Measurements from ENCODE around the gene RPP25.

The RPP25 gene

DNA sequence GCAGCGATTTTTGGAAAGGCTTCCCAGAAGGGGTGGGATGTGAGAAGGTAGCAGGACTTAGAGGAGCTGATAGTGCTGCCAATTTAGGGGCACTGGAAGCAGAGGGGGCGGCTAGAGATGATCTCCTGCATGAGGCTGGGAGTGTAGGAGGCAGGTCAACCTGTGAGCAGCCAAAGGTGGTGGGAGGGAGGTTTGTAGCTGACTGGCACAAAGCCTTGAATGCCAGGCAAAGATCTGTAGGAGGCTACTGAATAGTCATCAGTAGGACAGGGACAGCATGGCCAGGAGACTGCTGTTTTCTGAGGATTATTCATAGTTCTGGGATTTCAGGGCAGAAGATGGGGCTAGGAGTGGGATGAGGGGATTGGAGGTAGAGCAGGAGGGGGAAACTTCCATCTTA is 41.0 kb upstream of the RPP25 start:
- Histone ChIP-seq H3K9ac (ENCODE audit: low read length) (no peak overlapping the region), H3K4me2 (ENCODE audit: low read depth, low read length, poor library complexity, severe bottlenecking) (no peak overlapping the region), H3K79me2 (ENCODE audit: insufficient read depth, low read length) (no peaks in the 10 kb centered on the region), H2AFZ (ENCODE audit: low read depth, low read length, severe bottlenecking) (no peak overlapping the region), H4K20me1 (ENCODE audit: low read depth, low read length) (no peaks in the 10 kb centered on the region), H3K9me2 (replicated peaks; ENCODE audit: insufficient read depth, low read length) (no peaks in the 10 kb centered on the region), H3K36me3 (ENCODE audit: low read length) (no peaks in the 10 kb centered on the region), H3K4me3 (ENCODE audit: insufficient read depth, low read length, poor library complexity, severe bottlenecking) (no peak overlapping the region), H3K27ac (ENCODE audit: low read depth, low read length) (no peak overlapping the region), H3K27me3 (ENCODE audit: low read length) (no peaks in the 10 kb centered on the region), H3K9me3 (ENCODE audit: insufficient read depth, low read length) (no peaks in the 10 kb centered on the region), H3F3A (ENCODE audit: insufficient read depth) (peaks cover 4% of the 10 kb centered on the region; the same call in 1 of the 2 replicates)
- no peak for TF ChIP-seq EZH2phosphoT487 (conservative IDR thresholded peaks at IDR 0.05; ENCODE audit: low read length)
- TF ChIP-seq, protein P1, sequence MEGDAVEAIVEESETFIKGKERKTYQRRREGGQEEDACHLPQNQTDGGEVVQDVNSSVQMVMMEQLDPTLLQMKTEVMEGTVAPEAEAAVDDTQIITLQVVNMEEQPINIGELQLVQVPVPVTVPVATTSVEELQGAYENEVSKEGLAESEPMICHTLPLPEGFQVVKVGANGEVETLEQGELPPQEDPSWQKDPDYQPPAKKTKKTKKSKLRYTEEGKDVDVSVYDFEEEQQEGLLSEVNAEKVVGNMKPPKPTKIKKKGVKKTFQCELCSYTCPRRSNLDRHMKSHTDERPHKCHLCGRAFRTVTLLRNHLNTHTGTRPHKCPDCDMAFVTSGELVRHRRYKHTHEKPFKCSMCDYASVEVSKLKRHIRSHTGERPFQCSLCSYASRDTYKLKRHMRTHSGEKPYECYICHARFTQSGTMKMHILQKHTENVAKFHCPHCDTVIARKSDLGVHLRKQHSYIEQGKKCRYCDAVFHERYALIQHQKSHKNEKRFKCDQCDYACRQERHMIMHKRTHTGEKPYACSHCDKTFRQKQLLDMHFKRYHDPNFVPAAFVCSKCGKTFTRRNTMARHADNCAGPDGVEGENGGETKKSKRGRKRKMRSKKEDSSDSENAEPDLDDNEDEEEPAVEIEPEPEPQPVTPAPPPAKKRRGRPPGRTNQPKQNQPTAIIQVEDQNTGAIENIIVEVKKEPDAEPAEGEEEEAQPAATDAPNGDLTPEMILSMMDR (IDR thresholded peaks at IDR 0.05; ENCODE audit: insufficient read depth, low read length, poor library complexity, severe bottlenecking), result no peak

DNA sequence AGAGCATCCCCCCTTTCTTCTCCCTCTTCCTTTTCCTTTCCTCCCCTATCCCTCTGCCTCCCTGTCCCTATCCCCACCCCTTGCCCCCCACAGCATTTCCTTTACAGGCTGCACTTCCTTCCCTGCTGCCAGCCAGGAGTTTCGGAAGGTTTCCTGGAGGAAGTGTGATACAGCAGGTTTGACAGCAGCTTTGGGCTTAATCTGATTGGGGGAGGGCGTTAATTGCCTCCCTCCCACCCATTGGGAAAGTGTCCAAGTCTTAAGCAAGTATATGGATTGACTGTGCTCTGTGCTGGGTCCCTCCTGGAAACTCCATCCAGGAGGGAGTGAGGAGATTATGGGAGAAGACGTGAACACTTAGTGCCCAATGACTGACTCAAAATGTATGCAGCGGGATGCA is 40.6 kb upstream of the RPP25 start:
- Histone ChIP-seq H3K9ac (ENCODE audit: low read length) (no peak overlapping the region), H3K27ac (ENCODE audit: low read depth, low read length) (no peak overlapping the region), H3K36me3 (ENCODE audit: low read length) (no peaks in the 10 kb centered on the region), H3K27me3 (ENCODE audit: low read length) (no peaks in the 10 kb centered on the region), H3K9me2 (replicated peaks; ENCODE audit: insufficient read depth, low read length) (no peaks in the 10 kb centered on the region), H2AFZ (ENCODE audit: low read depth, low read length, severe bottlenecking) (no peak overlapping the region), H4K20me1 (ENCODE audit: low read depth, low read length) (no peaks in the 10 kb centered on the region), H3K79me2 (ENCODE audit: insufficient read depth, low read length) (no peaks in the 10 kb centered on the region), H3K4me3 (ENCODE audit: insufficient read depth, low read length, poor library complexity, severe bottlenecking) (no peak overlapping the region), H3K9me3 (ENCODE audit: insufficient read depth, low read length) (no peaks in the 10 kb centered on the region), H3F3A (ENCODE audit: insufficient read depth) (peaks cover 4% of the 10 kb centered on the region; the same call in 1 of the 2 replicates), H3K4me2 (ENCODE audit: low read depth, low read length, poor library complexity, severe bottlenecking) (no peak overlapping the region)
- TF ChIP-seq, protein P1 (IDR thresholded peaks at IDR 0.05; ENCODE audit: insufficient read depth, low read length, poor library complexity, severe bottlenecking), result no peak
- TF ChIP-seq EZH2phosphoT487 (conservative IDR thresholded peaks at IDR 0.05; ENCODE audit: low read length), result no peak

DNA sequence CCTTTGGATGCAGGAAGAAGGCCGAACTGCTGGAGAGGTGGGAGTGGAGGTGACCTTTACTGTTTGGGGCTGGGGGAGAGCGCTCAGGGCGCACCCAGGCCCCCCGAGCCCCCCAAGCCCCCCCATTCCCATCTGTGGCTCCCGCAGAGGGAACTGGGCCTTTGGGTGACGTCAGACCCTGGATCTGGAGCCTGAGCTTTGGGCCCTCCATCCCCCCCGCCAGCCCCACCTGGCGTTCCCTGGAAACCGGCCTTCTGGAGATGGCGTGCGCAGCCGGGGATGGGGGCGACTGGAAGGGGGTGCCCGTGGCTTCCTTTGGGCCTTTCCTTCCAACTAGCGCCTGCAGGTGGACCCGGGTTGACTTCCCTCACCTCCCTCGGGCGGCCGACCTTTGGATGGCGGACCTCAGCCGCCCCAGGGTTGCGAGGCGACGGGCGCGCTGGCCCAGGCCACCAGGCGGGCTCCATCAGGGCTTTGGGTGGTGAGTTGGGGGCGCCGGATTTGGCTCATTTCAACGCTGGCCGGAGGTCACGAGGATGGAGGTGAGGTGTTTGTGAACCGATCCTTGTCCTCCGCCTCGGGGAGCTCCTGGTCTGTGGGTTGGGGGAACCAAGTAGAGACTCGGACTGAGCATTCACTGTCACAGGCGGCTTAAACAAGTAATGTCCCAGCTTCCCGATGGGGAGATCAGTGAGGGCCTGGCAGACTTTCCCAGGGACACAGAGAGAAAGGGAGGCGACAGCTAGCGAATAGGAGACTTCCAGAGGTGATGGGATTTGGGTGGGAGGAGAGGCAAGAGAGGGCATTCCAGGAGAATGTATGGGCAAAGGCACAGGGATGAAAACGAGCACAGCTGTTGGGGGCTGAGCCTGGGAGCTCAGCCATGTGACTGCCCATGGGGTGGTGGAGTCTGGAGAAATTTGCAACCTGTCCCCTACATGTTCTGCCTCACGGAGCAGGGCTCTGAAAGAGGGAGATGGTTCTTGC is 39.5 kb upstream of the RPP25 start:
- H3K9ac ChIP-seq (ENCODE audit: low read length), result peak overlapping the region; percentile 72
- peak overlapping the region; percentile 37 for H2AFZ ChIP-seq (ENCODE audit: low read depth, low read length, severe bottlenecking)

More for the DNA sequence above, 39.5 kb upstream of the RPP25 start:
- H4K20me1 ChIP-seq (ENCODE audit: low read depth, low read length), result no peaks in the 10 kb centered on the region
- no peaks in the 10 kb centered on the region for H3K9me2 ChIP-seq (replicated peaks; ENCODE audit: insufficient read depth, low read length)
- no peaks in the 10 kb centered on the region for H3K79me2 ChIP-seq (ENCODE audit: insufficient read depth, low read length)
- peak overlapping the region; percentile 87 for H3K4me2 ChIP-seq (ENCODE audit: low read depth, low read length, poor library complexity, severe bottlenecking)
- TF ChIP-seq, protein P1 (IDR thresholded peaks at IDR 0.05; ENCODE audit: insufficient read depth, low read length, poor library complexity, severe bottlenecking), result no peak
- no peak for TF ChIP-seq EZH2phosphoT487 (conservative IDR thresholded peaks at IDR 0.05; ENCODE audit: low read length)
- H3K27ac ChIP-seq (ENCODE audit: low read depth, low read length), result no peak overlapping the region
- no peaks in the 10 kb centered on the region for H3K27me3 ChIP-seq (ENCODE audit: low read length)
- H3F3A ChIP-seq (ENCODE audit: insufficient read depth), result peaks cover 4% of the 10 kb centered on the region; the same call in 1 of the 2 replicates
- no peaks in the 10 kb centered on the region for H3K9me3 ChIP-seq (ENCODE audit: insufficient read depth, low read length)
- H3K36me3 ChIP-seq (ENCODE audit: low read length), result no peaks in the 10 kb centered on the region
- H3K4me3 ChIP-seq (ENCODE audit: insufficient read depth, low read length, poor library complexity, severe bottlenecking), result peak overlapping the region; percentile 70
